ENCODE measurements around the gene CLIC6.
"Not testable (repeated sequence)": the region's sequence is repeated elsewhere in the genome, so short reads cannot be mapped to it uniquely, and the experiment has no call there.

CLIC6 gene

GRCh38 chr21:34695434-34695833 lies 26.6 kb downstream of the CLIC6 start:
- DNase-seq, result no peak

- no peak for DNase-seq
These were observed 27.3 kb downstream of the CLIC6 start for GRCh38 chr21:34696121-34696520.

- DNase-seq, result no peak
These were observed 29.0 kb downstream of the CLIC6 start for GRCh38 chr21:34697826-34698225.

DNA sequence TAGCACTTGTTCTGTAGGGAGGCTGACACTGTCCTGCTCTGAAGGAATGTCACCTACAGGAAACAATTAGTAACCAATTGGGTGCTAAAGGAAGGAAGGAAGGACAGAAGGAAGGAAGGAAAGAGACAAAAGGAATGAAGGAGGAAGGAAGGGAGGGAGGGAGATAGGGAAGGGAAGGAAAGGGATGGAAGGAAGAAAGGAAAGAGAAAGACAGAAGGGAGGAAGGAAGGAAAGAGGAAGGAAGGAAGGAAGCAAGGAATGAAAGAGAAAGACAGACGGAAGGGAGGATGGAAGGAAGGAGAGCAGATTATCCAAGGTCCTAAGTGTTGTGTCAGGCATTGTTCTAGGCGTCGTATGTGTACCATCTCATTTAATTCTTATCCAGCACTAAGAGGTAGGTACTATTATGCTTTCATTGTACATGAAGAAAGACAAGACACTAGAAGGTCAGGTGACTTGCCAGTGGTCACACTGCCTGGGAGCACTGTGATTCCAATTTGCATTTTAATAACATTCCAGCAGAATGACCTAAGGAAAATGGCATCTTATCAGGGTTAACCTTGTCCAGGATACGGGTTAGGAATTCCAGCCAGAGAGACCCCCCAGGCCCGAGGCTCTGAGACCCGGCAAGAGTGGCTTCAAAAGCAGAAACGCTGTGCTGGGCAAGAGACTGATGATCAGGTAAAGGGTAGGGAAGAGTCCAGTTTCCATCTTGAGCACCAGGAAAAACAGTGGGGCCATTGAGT lies 29.6 kb downstream of the CLIC6 start:
- DNase-seq, result no peak

DNA sequence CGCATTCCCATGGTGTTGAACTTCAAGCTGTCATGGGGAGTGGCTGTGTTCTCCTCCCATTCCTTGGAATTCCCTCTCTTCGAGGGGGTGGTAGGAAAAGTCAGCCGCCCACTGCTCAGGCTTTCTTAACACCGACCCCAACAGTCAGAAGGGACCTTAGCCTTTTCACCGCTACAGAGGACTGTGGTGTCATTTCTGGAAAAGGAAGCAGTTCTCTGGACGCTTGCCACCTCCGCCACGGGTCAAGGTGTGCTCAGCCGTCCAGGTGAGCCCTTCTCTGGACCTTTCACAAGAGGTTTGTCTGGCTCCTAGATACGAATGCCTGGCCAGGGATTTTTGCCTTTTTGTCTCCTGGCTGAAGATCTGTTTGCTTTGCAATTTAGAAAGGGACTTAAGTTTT lies 31.8 kb downstream of the CLIC6 start:
- no peak for DNase-seq

- no peak for DNase-seq
These were observed 32.9 kb downstream of the CLIC6 start for GRCh38 chr21:34701726-34702125.

DNA sequence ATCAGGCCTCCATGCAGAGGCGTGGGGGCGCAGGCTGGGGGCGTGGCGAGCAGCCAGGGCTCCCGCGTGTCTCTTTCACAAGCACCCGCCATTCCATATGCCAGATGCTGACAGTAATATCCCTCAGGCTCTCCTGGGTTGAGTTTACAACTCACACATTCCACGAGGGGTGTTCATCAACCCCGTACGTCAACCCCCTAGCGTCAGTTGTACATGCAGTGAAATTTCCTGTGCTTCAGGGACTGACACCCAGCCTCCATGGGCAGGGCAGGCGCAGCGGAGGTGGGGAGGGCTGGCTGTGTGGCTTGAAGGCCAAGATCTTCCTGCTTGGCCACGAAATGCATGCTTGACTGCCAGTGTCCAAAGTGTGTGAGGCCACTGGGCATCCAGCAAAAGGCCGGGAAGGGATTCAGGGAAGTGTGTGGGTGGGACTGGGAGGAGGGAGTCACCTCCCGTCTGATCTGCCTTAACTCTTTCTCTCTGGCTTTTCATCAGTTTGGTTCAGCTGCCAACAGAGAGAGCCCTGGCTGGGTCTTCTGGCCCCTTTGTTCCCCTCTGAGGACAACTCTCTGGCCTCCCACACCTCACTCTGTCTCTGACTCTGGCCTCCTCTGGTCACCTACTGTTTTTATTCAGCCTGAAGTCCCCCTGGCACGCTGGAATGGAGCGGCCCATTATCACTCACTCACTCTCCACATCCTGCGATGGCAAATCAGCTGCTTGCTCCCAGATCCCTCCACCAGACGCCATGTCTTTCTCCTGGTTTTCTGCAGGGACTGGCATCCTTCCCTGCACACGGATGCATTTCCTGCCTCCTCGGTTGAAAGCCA lies 33.8 kb downstream of the CLIC6 start:
- DNase-seq, result no peak

DNA sequence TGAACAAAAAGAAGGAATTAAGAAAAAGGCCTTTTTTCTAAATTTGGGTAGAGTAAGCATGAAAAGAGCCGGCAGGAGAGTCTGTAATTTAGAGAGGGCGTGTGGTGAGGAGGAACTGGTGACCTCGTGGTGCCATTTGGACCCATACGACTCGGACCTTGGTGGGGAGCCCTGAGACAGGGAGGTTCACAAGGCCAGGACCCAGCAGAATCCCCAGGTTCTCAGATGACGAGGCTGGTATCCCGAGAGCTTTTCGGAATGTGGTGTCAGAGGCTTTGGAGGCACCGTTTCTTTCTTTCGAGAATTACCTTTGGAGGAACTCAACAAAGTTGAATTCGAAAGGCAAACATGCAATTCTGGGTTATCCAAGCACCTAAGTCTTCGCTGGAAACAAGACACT lies 34.8 kb downstream of the CLIC6 start:
- no peak for DNase-seq

GRCh38 chr21:34704119-34704518 lies 35.3 kb downstream of the CLIC6 start:
- DNase-seq, result no peak

- DNase-seq, result no peak
These were observed 36.2 kb downstream of the CLIC6 start for GRCh38 chr21:34705011-34705410.

DNA sequence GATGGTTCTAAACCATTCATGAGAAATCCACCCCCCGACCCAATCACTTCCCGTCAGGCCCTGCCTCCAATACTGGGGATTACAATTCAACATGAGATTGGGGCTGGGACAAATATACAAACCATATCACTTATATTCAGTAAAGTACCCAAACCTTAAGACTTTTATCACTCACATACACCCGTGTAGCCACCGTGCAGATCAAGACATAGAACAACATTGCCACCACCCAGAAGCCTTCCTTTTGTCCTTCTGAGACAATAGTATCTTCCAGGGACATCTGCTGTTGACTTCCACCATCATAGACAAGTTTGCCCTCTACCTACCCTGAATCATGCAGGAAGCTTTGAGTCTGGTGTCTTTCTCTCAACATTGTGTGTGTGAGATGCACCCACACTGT lies 37.5 kb downstream of the CLIC6 start:
- DNase-seq, result no peak

DNA sequence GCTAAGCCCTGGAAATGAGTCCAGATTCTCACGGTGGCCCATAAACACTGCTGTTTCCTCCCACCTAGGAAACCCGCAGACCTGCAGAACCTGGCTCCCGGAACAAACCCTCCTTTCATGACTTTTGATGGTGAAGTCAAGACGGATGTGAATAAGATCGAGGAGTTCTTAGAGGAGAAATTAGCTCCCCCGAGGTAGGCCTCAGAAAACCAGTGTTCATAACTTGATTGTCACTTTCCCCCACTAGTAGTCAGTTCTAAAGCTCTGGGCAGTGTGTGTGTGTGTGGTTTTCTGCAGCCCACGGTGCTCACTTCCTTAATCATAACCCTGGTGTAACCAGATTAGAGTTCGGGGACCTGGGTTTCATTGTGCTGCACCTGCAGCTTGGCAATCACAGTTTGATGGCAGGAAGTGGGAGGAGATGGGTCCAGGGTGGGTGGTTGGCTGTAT lies 39.1 kb downstream of the CLIC6 start:
- DNase-seq, result no peak

DNA sequence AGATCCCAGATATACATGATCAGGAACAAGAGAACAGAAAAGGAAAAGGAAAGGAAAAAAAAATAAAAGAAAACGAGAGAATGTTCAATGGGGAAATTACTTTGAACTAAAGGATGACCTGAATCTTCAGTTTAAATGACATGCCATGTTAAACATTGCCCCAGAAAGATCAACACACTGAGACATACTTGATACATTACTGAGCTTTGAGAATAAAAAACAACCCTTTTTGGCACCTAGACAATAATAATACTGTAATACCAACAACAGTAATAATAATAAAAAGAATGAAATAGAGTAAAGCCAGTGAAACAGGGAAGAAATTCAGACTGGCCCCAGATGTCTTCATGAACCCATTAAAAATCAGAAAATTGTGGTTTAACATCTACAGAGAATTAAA lies 44.8 kb downstream of the CLIC6 start:
- no peak for DNase-seq

DNA sequence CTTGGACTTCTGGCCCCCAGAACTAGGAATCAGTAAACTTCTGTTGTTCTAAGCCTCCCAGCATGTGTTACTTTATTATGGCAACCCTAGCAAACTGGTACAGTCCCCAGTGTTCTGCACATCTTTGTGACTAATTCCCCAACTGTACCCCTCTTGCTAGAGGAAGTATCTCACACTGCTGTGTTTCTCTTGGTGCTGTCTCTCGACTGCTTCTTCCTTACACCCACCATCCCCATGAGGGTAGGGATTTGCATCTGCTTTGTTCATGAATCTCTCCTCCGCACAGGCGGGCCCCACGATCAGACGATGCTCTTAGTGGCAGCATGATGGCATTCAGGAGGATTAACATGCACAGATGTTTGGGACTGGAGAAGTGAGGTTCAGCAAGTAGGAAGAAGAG lies 46.7 kb downstream of the CLIC6 start:
- DNase-seq, result no peak

- no peak for DNase-seq
These were observed 47.3 kb downstream of the CLIC6 start for GRCh38 chr21:34715985-34716596.

DNA sequence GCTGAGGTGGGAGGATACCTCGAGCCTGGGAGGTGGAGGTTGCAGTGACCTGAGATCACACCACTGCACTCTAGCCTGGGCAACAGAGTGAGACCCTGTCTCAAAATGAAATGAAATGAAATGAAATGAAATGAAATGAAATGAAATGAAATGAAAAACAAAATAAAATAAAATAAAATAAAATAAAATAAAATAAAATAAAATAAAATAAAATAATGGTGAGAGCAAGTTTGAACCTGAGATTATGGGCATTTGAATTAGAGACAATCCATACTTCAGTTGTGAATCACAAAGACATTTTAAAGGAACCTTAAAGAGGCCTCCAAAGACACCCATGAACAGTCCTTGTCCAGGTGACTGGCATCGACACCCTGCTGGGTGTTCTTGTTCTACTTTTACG lies 49.7 kb downstream of the CLIC6 start:
- DNase-seq, result not testable (repeated sequence)

DNA sequence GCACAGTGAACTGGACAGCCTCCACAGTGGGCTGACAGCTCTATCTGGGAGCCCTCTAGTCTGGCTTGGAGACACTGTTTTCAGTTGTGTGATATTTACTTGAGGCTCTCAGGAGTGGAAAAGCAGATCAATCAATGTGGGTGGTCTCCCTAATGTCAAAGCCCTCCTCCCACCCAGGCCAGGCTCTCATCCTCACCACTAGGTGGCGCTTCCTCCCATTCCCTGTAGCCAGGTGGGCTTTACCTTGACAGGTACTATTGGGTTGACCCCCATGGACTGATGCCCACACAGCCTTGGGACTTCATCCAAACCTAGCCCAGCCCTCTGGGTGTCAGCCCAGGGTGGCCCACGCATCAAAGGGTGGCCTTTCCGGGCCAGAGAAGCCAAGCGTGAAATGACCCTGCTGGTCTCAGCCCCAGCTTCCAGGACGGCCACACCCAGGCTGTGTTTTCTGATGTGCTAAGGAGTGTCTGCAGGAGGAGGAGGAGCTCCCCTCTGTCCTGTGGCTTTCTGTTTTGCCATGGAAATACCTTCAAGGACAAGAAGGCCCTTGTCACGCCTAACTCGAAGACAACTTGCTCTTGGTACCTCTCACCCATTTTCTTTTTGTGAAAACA lies 54.0 kb downstream of the CLIC6 start:
- no peak for DNase-seq

DNA sequence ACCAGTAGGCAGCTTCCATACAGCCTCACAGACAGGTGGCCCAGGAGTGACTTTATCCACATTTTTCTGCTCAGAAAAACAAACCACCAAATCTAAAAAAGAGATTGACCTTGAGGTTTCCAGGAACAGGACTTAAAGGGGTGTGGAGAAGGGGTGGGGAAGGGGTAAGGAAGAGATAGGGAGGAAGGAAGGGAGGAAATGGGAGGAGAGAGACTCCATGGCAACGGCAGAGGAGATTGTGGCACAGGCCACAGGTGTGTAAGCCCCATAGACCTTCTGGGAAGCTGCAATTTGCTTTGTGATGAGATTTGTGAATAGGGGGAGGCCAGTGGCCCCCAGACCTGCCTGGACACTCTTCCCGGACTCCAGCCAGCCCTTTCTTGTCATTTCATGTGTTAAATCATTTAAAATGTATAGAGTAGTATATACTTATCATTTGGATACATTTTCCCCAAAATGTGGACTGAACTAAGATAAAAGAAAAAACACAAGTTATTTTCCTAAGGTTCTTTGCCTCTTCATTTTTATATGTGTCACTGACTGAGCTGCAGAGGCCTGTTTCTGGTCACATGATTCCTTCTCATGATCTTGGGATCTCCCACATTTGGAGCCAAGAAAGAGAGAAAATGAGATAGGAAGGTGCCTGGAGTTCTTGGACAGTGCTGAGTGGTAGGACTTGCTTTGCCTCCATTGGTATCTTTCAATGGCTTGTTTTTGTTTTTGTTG lies 55.5 kb downstream of the CLIC6 start:
- DNase-seq, result no peak

DNA sequence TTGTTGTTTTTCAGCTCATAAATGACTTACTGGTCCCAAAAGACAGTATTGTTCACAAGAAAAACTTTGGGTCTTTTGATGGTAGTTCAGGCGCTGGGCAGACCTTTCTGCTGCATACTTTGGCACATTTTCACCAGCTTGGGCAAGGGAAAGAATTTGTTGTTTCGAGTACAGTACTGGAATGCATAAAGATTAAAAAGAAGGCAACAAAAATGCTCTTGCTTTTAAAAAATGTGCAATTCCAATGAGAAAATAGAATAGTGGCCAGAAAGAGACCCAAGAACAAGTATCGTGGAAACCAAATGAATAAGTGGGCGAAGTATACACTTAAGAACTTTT lies 56.0 kb downstream of the CLIC6 start:
- no peak for DNase-seq

DNA sequence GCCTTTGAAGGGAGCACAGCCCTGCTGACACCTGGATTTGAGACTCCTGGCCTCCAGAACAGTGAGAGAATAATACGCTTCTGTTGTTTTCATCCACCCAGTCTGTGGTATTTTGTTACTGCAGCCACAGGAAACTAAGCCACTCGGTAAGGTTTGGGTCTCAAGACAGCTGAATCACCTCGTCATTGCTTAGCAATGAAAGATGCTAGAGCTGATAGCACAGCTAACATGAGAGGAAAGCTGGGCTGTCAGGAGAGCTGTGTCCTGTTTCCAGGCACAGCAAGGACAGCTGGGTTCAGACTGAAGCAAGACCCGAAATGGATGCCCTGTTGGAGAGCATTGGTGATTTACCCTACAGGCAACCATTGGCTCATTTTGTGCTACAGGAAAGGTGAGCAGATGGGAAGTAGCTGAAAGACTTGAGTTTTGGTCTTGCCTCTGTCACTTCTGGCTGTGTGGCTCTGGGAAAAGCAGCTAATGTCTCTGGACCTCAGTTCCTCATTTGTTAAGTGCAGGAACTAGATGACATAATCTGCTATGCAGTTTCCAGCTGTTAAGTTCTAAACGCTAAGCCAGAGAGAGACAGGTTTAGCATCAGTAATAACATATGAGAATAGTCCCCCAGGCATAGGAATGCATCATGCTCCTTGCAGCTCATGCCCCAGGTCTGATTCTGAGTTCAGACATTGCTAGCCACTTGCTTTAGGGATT lies 58.0 kb downstream of the CLIC6 start:
- no peak for DNase-seq

- no peak for DNase-seq
These were observed 59.7 kb downstream of the CLIC6 start for GRCh38 chr21:34728479-34728878.

DNA sequence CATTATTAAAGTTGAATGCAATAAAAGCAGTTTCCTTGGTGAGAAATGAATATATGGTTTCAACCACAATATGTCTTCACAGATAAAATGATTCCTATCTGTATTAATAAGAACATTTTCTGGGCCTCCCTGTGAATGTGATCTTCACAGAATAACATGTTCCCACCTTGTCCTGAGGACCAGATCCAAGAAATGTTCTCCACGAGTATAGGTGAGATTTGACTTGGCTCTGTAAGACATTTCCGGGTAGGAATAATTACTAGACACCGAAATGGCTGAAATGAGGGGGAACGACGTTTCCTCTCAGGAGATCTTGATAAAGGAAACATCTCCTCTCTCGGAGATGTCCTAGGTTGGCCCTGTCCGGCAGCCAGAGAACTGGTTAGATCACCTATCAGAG lies 61.4 kb downstream of the CLIC6 start:
- no peak for DNase-seq
